AG09319 (cell line): ENCODE data around the gene THAP8.
"Not testable (repeated sequence)": the region's sequence is repeated elsewhere in the genome, so short reads cannot be mapped to it uniquely, and the experiment has no call there.

ENCODE experiments used
- DNase-seq: peaks from one replicate; pipeline ENCODE4 v3.0.0-alpha.2; 2010; ENCODE audit warnings: low read depth; ENCODE audit errors: extremely low read depth
- TF ChIP-seq, protein P1 (sequence below): IDR thresholded peaks from 2 replicates; pipeline ENCODE4 v1.5.1; 2011; ENCODE audit warnings: low read depth, mild to moderate bottlenecking, inconsistent platforms, low read length, moderate library complexity

The THAP8 gene

DNA sequence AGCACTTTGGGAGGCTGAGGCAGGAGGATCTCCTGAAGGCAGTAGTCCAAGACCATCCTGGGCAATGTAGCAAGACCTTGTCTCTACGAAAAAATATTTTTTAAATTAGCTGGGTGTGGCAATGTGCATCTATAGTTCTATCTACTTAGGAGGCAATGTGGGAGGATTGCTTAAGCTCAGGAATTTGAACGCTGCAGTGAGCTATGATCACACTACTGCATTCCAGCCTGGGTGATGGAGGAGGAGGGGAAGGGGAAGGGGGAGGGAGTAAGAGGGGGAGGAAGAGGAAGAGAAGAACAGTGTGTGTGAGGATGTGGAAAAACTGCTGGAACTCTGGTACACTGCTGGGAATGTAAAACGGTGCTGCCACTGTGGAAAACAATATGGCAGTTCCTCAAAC is 12.3 kb downstream of the THAP8 start:
- TF ChIP-seq, protein P1, sequence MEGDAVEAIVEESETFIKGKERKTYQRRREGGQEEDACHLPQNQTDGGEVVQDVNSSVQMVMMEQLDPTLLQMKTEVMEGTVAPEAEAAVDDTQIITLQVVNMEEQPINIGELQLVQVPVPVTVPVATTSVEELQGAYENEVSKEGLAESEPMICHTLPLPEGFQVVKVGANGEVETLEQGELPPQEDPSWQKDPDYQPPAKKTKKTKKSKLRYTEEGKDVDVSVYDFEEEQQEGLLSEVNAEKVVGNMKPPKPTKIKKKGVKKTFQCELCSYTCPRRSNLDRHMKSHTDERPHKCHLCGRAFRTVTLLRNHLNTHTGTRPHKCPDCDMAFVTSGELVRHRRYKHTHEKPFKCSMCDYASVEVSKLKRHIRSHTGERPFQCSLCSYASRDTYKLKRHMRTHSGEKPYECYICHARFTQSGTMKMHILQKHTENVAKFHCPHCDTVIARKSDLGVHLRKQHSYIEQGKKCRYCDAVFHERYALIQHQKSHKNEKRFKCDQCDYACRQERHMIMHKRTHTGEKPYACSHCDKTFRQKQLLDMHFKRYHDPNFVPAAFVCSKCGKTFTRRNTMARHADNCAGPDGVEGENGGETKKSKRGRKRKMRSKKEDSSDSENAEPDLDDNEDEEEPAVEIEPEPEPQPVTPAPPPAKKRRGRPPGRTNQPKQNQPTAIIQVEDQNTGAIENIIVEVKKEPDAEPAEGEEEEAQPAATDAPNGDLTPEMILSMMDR, result no peak
- peak; percentile 66 for DNase-seq

- DNase-seq, result not testable (repeated sequence)
Measured at GRCh38 chr19:36041092-36041491, 13.0 kb downstream of the THAP8 start.

GRCh38 chr19:36040495-36040894 is 13.6 kb downstream of the THAP8 start:
- TF ChIP-seq, protein P1, result no peak
- no peak for DNase-seq

- peak; percentile 45 for DNase-seq
- TF ChIP-seq, protein P1, result no peak
Measured at GRCh38 chr19:36032251-36033104, 21.6 kb downstream of the THAP8 start, which contains the start of gene CLIP3. Gene CLIP3 (minus strand): TSS chr19:36032873. CDS start chr19:36032357, 516 bp downstream.

GRCh38 chr19:36031308-36031707 is 22.8 kb downstream of the THAP8 start:
- TF ChIP-seq, protein P1, result no peak
- DNase-seq, result no peak

DNA sequence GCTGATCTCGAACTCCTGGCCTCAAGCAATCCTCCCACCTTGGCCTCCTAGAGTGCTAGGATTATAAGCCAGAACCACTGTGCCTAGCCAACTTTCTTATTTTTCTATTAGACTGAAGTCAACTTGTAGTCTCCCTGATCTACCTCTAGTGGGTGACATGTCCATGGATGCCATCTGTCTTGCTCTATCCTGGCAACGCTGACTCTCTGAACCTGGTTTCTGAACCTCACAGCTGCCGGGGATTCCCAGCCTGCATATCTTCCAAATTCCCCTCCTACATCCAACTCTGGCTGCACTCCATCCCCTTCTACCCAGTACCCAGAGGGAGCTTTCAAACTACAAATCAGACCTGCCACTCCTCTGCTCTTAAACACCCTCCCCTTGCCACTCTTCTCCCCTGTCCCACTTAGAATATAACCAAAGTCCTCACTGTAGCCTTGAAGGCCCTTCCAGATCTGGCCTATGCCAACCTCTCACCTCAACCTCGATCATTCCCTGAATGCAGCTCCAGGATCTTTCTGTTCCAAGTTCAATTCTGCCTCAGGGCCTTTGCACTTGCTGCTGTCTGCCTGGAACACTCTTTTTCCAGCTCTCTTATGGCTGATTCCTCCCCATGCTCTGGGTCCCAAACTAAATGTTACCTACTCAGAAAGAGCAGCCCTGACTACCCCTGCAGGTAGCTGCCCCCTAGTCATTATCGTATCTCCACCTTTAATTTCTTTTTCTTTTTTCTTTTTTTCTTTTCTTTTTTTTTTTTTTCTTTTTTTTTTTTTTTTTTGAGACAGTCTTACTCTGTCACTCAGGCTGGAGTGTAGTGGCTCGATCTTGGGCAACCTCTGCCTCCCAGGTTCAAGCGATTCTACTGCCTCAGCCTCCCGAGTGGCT is 23.6 kb downstream of the THAP8 start:
- TF ChIP-seq, protein P1, result peak; percentile 22
- no peak for DNase-seq

- no peak for DNase-seq
- TF ChIP-seq, protein P1, result no peak
Measured at GRCh38 chr19:36028313-36029041, 25.6 kb downstream of the THAP8 start.
